Activated naive CD8-positive, alpha-beta T cell treated with anti-CD3 and anti-CD28 coated beads, Interleukin-2, amount 10 ng/mL, durations not matched to agents 7 days and 5 days (primary cell): ENCODE results near the gene SPC25. TPM values are rescaled to one million over a fixed set of nuclear protein-coding genes. Genes with fewer than 3 reads are reported as not detected.
"Not testable (repeated sequence)": the region's sequence is repeated elsewhere in the genome, so short reads cannot be mapped to it uniquely, and the experiment has no call there.

Experiments
- ATAC-seq: fragments of 150-1000 bp; cut with Tn5 transposase; one replicate; pipeline ENCODE4 v1.10.0; 2021; ENCODE audit warnings: low read depth, moderate library complexity
- POLR2A ChIA-PET: fragments of 350-600 bp; sonication (Branson Sonifier 250); formaldehyde crosslinking; loops from one replicate; lab custom pipeline; 2021; ENCODE audit warnings: antibody characterized with exemption; lab: Charles Lee
- DNase-seq: peaks from one replicate; pipeline ENCODE4 v3.0.0; 2021
- H3K27ac Mint-ChIP-seq: one replicate; pipeline ENCODE4 v1.8.0; 2022; ENCODE audit warnings: mild to moderate bottlenecking, mixed read lengths
- H3K27me3 Mint-ChIP-seq: one replicate; pipeline ENCODE4 v1.8.0; 2022; ENCODE audit warnings: mild to moderate bottlenecking, moderate library complexity, mixed read lengths
- H3K36me3 Mint-ChIP-seq: one replicate; pipeline ENCODE4 v1.8.0; 2021; ENCODE audit warnings: mild to moderate bottlenecking, mixed read lengths
- H3K4me1 Mint-ChIP-seq: one replicate; pipeline ENCODE4 v1.8.0; 2021; ENCODE audit warnings: mixed read lengths
- H3K4me3 Mint-ChIP-seq: one replicate; pipeline ENCODE4 v1.8.0; 2022; ENCODE audit warnings: mild to moderate bottlenecking, moderate library complexity, mixed read lengths
- H3K9me3 Mint-ChIP-seq: one replicate; pipeline ENCODE4 v1.8.0; 2021; ENCODE audit warnings: mixed read lengths
- total RNA-seq, 2 experiments: library from RNA; stranded (reverse); gene quantifications; one replicate each; pipeline ENCODE4 v1.2.3, GENCODE V29; 2021

Gene SPC25
- total RNA-seq, 2 experiments from 2014 or later = 35.6 to 40.0 TPM

GRCh38 chr2:168894101-168894500 is 3.9 kb upstream of the SPC25 start:
- POLR2A ChIA-PET = no interaction called here
- no peak overlapping the region for H3K27ac Mint-ChIP-seq
- H3K36me3 Mint-ChIP-seq = no peaks in the 10 kb centered on the region
- no peak overlapping the region for H3K4me3 Mint-ChIP-seq
- no peak for ATAC-seq
- no peaks in the 10 kb centered on the region for H3K9me3 Mint-ChIP-seq
- peaks cover 36% of the 10 kb centered on the region for H3K27me3 Mint-ChIP-seq
- no peak for DNase-seq
- H3K4me1 Mint-ChIP-seq = peaks cover 7% of the 10 kb centered on the region

- H3K4me1 Mint-ChIP-seq = peaks cover 11% of the 10 kb centered on the region
- H3K27me3 Mint-ChIP-seq = peaks cover 34% of the 10 kb centered on the region
- DNase-seq (no peak), ATAC-seq (no peak)
- no peaks in the 10 kb centered on the region for H3K9me3 Mint-ChIP-seq
- no peak overlapping the region for H3K27ac Mint-ChIP-seq
- H3K4me3 Mint-ChIP-seq = no peak overlapping the region
- H3K36me3 Mint-ChIP-seq = peaks cover 12% of the 10 kb centered on the region
- POLR2A ChIA-PET = no interaction called here
These were observed 2.1 kb upstream of the SPC25 start for GRCh38 chr2:168892327-168892726.

- peak overlapping the region; percentile 95 for H3K27ac Mint-ChIP-seq
- H3K4me1 Mint-ChIP-seq = peaks cover 17% of the 10 kb centered on the region
- peaks cover 27% of the 10 kb centered on the region for H3K36me3 Mint-ChIP-seq
- ATAC-seq (no peak), DNase-seq (no peak)
- no peaks in the 10 kb centered on the region for H3K9me3 Mint-ChIP-seq
- POLR2A ChIA-PET = no interaction called here
- H3K27me3 Mint-ChIP-seq = peaks cover 28% of the 10 kb centered on the region
- peak overlapping the region; percentile 93 for H3K4me3 Mint-ChIP-seq
These were observed 610 bp downstream of the SPC25 start for GRCh38 chr2:168889635-168890005.

- no peaks in the 10 kb centered on the region for H3K27me3 Mint-ChIP-seq
- no peaks in the 10 kb centered on the region for H3K9me3 Mint-ChIP-seq
- H3K4me1 Mint-ChIP-seq = peaks cover 24% of the 10 kb centered on the region
- H3K4me3 Mint-ChIP-seq = no peak overlapping the region
- POLR2A ChIA-PET = no interaction called here
- DNase-seq (no peak), ATAC-seq (no peak)
- no peak overlapping the region for H3K27ac Mint-ChIP-seq
- peaks cover 43% of the 10 kb centered on the region for H3K36me3 Mint-ChIP-seq
These were observed 5.3 kb downstream of the SPC25 start for GRCh38 chr2:168884975-168885374.

GRCh38 chr2:168882163-168882562 is 8.1 kb downstream of the SPC25 start:
- H3K27me3 Mint-ChIP-seq, H3K27ac Mint-ChIP-seq, ATAC-seq, H3K4me3 Mint-ChIP-seq, H3K9me3 Mint-ChIP-seq, POLR2A ChIA-PET, DNase-seq: not testable (repeated sequence)
- Mint-ChIP-seq H3K36me3 (peaks cover 37% of the 10 kb centered on the region), H3K4me1 (peaks cover 21% of the 10 kb centered on the region)

- DNase-seq = no peak
- no peak overlapping the region for H3K27ac Mint-ChIP-seq
- no peaks in the 10 kb centered on the region for H3K9me3 Mint-ChIP-seq
- no peak for ATAC-seq
- no peak overlapping the region for H3K4me3 Mint-ChIP-seq
- H3K4me1 Mint-ChIP-seq = peaks cover 2% of the 10 kb centered on the region
- H3K36me3 Mint-ChIP-seq = peaks cover 48% of the 10 kb centered on the region
- POLR2A ChIA-PET = no interaction called here
- H3K27me3 Mint-ChIP-seq = no peaks in the 10 kb centered on the region
These were observed 15.7 kb downstream of the SPC25 start for GRCh38 chr2:168874368-168875054.

- POLR2A ChIA-PET, H3K27me3 Mint-ChIP-seq, DNase-seq, H3K4me1 Mint-ChIP-seq, H3K4me3 Mint-ChIP-seq, H3K9me3 Mint-ChIP-seq, ATAC-seq, H3K27ac Mint-ChIP-seq: not testable (repeated sequence)
- peaks cover 66% of the 10 kb centered on the region for H3K36me3 Mint-ChIP-seq
These were observed 19.4 kb downstream of the SPC25 start for GRCh38 chr2:168870824-168871223.

GRCh38 chr2:168870369-168870768 is 19.9 kb downstream of the SPC25 start:
- H3K36me3 Mint-ChIP-seq = peaks cover 67% of the 10 kb centered on the region
- H3K4me1 Mint-ChIP-seq, H3K27me3 Mint-ChIP-seq, DNase-seq, H3K4me3 Mint-ChIP-seq, H3K9me3 Mint-ChIP-seq, ATAC-seq, H3K27ac Mint-ChIP-seq, POLR2A ChIA-PET: not testable (repeated sequence)

GRCh38 chr2:168867164-168867563 is 23.1 kb downstream of the SPC25 start:
- H3K4me1 Mint-ChIP-seq, H3K9me3 Mint-ChIP-seq, H3K27me3 Mint-ChIP-seq, H3K27ac Mint-ChIP-seq, POLR2A ChIA-PET, DNase-seq, ATAC-seq, H3K4me3 Mint-ChIP-seq: not testable (repeated sequence)
- peaks cover 73% of the 10 kb centered on the region for H3K36me3 Mint-ChIP-seq

GRCh38 chr2:168858146-168858545 is 32.1 kb downstream of the SPC25 start:
- Mint-ChIP-seq H3K9me3 (peaks cover 5% of the 10 kb centered on the region), H3K36me3 (peaks cover 51% of the 10 kb centered on the region), H3K27me3 (no peaks in the 10 kb centered on the region), H3K27ac (peak overlapping the region; percentile 17), H3K4me3 (no peak overlapping the region), H3K4me1 (no peaks in the 10 kb centered on the region)
- DNase-seq (no peak), ATAC-seq (no peak)
- POLR2A ChIA-PET = no interaction called here

GRCh38 chr2:168855601-168856000 is 34.6 kb downstream of the SPC25 start:
- Mint-ChIP-seq H3K9me3 (peaks cover 5% of the 10 kb centered on the region), H3K4me3 (no peak overlapping the region), H3K27me3 (no peaks in the 10 kb centered on the region), H3K27ac (no peak overlapping the region), H3K36me3 (peaks cover 56% of the 10 kb centered on the region), H3K4me1 (no peaks in the 10 kb centered on the region)
- ATAC-seq (no peak), DNase-seq (no peak)
- POLR2A ChIA-PET = no interaction called here

- H3K36me3 Mint-ChIP-seq = peaks cover 57% of the 10 kb centered on the region
- H3K9me3 Mint-ChIP-seq = peaks cover 5% of the 10 kb centered on the region
- POLR2A ChIA-PET = no interaction called here
- DNase-seq = no peak
- no peaks in the 10 kb centered on the region for H3K4me1 Mint-ChIP-seq
- no peak overlapping the region for H3K4me3 Mint-ChIP-seq
- no peaks in the 10 kb centered on the region for H3K27me3 Mint-ChIP-seq
- ATAC-seq = no peak
- H3K27ac Mint-ChIP-seq = no peak overlapping the region
These were observed 35.6 kb downstream of the SPC25 start for GRCh38 chr2:168854651-168855050.

- no peak for DNase-seq
- no peaks in the 10 kb centered on the region for H3K4me1 Mint-ChIP-seq
- POLR2A ChIA-PET = interaction anchor here (0.6 kb wide), 1 partner anchor 130 kb away, joined by 3 read pairs; no protein-coding TSS in a partner anchor
- H3K27me3 Mint-ChIP-seq = no peaks in the 10 kb centered on the region
- peaks cover 54% of the 10 kb centered on the region for H3K36me3 Mint-ChIP-seq
- no peak overlapping the region for H3K4me3 Mint-ChIP-seq
- H3K9me3 Mint-ChIP-seq = peaks cover 5% of the 10 kb centered on the region
- no peak for ATAC-seq
- H3K27ac Mint-ChIP-seq = no peak overlapping the region
These were observed 36.8 kb downstream of the SPC25 start for GRCh38 chr2:168853471-168853870.

- Mint-ChIP-seq H3K27me3 (no peaks in the 10 kb centered on the region), H3K4me1 (no peaks in the 10 kb centered on the region), H3K9me3 (peaks cover 5% of the 10 kb centered on the region), H3K4me3 (no peak overlapping the region), H3K36me3 (peaks cover 49% of the 10 kb centered on the region), H3K27ac (no peak overlapping the region)
- ATAC-seq (no peak), DNase-seq (no peak)
- POLR2A ChIA-PET = no interaction called here
These were observed 37.7 kb downstream of the SPC25 start for GRCh38 chr2:168852481-168852880.
